ENCODE results near the gene EDA.

Gene EDA

GRCh38 chrX:69615779-69616456, at the start of gene EDA:
Gene EDA (plus strand): TSS chrX:69616113.
- DNase-seq (ENCODE audit: low read depth): peak; percentile 11

DNA sequence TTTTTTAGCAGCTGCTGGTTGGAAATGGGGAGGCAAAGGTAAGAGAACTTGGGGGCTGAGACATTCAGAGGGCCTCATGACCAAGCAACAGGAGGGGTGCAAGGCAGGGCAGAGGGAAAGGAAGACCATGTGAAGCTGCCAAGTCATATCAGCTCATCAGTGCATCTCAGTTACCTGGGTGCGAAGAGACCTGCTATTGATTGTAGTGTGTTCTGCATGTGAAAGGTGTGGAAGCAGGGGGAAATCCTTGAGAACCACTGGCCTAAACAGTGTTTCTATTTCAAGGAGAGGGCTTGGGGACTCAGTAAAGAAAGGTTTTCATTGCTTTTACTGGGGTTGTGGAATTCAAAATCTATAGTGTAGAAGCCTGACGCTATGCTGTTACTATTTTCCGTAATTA, 47.1 kb upstream of the EDA start:
- no peak for DNase-seq (ENCODE audit: low read depth)

DNA sequence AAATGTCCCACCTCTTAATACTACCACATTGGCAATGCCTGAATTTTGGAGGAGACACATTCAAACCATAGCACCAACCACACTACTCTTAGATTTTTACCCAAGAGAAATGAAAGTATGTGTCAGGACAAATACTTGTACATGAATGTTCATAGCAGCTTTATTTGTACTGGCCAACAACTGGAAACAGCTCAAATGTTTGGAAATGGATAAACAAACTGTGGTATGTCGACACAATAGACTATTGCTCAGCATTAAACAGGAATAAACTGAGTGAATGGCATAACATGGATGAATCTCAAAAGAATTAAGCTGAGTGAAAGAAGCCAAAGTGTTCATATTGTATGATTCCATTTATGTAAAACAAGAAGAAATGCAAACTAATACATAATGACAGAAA, 18.5 kb upstream of the EDA start:
- no peak for DNase-seq (ENCODE audit: low read depth)

- no peak for DNase-seq (ENCODE audit: low read depth)
Observed at GRCh38 chrX:69600182-69600581, 15.7 kb upstream of the EDA start.

DNA sequence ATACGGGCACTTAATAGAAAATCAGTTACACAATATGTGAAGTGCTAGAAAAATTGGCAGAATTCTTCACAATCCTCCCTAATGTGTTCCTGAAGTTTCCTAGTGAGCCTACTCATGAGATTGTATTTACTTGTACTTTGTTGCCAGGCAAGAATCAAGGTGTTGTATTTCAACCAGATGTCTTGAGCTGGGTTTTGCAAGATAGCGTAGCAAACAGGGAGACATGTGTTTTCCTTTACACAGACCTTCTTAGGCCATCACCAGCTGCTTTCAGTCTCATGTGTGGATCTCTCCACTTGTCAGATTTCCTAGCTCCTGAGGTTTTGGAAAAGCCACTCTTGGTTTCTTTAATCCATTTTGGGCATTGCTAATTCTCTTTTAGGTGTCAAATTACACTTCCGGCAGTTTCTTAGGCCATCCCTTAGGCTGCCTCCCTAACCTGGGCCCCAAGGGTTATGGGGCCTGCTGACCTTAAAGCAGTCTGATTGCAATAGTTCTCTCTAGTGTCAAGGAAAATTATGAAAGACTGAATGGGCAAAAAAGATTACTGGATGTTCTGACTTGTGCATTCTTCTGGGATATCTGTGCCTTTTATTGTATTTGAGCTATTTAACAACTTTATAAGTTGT, 12.2 kb upstream of the EDA start:
- DNase-seq (ENCODE audit: low read depth): no peak

GRCh38 chrX:69605521-69605920, 10.4 kb upstream of the EDA start:
- no peak for DNase-seq (ENCODE audit: low read depth)

GRCh38 chrX:69607616-69608015, 8.3 kb upstream of the EDA start:
- no peak for DNase-seq (ENCODE audit: low read depth)

DNA sequence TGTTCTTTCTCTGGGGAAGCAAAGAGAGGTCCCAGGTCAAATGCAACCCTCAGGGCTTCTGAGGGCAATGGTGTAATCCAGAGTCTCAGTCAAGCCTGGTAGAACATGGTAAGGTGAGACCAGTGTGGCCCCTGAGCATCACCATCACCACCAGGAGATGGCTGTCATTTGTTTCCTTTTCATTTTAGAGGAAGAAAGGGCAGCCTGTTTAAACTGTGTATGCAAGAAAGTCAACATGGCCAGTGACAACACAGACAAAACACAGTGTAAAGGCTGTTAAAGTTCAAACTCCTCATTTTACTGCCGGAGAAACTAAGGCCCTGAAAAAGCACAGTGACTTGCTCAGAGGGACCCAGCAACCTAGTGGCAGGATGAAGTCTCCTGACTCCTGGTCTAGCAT, 2.0 kb upstream of the EDA start:
- no peak for DNase-seq (ENCODE audit: low read depth)

GRCh38 chrX:69614886-69615285, 1.0 kb upstream of the EDA start:
- no peak for DNase-seq (ENCODE audit: low read depth)

- DNase-seq (ENCODE audit: low read depth): no peak
Observed at GRCh38 chrX:69615342-69615741, 571 bp upstream of the EDA start.

- DNase-seq (ENCODE audit: low read depth): no peak
Observed at GRCh38 chrX:69616457-69617203, 717 bp downstream of the EDA start.

DNA sequence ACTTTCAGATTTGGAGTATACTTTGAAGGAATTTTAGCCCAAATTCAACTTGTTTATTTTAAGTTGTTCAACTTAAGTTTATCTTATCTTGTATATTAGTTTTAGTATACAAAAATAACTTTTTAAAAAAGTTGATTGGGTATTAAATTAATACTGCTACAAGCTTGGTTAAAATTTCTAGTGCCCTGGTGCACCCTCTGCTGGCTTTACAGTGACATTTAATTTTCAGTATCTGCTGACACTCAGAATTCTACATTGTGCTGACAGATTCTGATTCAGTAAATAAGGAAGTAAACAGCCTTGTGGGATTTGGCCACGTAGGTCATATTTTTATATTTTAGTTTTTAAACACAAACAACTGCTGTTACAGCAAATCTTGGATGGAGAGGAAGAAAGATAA, 2.9 kb downstream of the EDA start:
- DNase-seq (ENCODE audit: low read depth): no peak

GRCh38 chrX:69626129-69626528, 10.2 kb downstream of the EDA start:
- no peak for DNase-seq (ENCODE audit: low read depth)

- DNase-seq (ENCODE audit: low read depth): no peak
Observed at GRCh38 chrX:69627744-69628143, 11.8 kb downstream of the EDA start.

DNA sequence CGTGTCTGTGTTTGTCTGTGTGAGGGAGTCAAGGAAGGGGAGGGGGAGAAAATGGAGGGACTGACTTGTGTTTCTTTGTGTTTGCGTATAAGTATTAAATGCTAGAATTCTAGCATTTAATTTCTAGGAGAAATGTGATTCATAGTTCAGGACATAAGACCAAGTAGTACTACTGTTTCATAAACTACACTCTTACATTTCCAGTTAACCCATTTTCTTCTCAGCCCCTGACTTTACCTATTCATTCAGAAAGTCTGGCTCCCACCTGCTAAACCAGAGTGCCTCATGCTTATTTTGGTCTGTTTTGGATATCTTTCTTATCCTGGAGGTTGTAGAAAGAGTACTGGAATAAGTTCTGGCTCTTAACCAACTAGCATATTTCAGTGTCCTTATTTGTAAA, 14.2 kb downstream of the EDA start:
- no peak for DNase-seq (ENCODE audit: low read depth)

DNA sequence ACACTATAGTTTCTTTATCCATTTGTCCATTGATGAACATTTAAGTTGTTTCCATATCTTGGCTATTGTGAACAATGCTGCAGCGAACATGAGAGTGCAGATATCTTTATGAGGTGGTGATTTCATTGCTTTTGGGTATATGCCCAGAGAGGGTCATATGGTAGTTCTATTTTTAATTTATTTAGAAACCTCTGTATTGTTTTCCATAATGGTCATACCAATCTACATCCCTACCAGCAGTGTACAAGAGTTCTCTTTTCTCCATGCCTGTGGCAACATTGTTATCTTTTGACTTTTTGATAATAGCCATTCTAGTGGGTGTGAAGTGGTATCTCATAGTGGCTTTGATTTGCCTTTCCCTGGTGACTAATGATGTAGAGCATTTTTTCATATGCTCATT, 48.8 kb downstream of the EDA start:
- no peak for DNase-seq (ENCODE audit: low read depth)

- DNase-seq (ENCODE audit: low read depth): no peak
Observed at GRCh38 chrX:69670001-69670555, 54.2 kb downstream of the EDA start.

DNA sequence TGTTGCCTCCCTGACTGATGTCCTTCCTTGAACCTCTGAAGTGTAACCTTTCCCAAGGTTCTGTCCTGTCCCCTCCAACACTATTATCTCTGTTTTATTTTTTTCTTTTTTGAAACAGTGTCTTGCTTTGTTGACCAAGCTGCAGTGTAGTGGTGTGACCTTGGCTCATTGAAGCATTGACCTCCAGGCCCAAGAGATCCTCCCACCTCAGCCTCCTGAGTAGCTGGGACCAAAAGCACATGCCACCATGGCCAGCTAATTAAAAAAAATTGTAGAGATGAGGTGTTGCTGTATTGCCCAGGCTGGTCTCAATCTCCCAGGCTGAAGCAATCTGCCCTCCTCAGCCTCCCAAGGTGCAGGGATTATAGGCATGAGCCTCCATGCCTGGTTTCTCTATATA, 59.0 kb downstream of the EDA start:
- DNase-seq (ENCODE audit: low read depth): no peak

DNA sequence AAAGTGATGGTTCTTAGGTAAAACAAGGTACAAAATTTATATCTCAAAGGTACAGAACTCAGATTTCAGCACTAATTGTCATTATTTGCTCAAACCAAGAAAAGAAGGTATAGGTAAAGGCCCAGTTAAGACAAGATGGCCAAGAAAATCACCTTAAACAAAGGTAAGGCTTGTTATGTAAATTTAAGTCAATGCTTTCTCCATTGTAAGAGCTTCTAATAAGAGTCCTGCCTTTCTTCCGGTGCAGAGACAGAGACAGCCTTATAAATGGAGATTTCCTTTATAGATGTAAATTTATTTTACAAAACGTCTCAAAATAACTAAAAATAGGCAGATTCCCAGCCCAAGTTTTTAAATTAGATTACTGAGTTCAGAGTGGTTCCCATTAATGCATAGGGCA, 89.9 kb downstream of the EDA start:
- DNase-seq (ENCODE audit: low read depth): no peak

GRCh38 chrX:69718102-69718501, 102.2 kb downstream of the EDA start:
- no peak for DNase-seq (ENCODE audit: low read depth)

DNA sequence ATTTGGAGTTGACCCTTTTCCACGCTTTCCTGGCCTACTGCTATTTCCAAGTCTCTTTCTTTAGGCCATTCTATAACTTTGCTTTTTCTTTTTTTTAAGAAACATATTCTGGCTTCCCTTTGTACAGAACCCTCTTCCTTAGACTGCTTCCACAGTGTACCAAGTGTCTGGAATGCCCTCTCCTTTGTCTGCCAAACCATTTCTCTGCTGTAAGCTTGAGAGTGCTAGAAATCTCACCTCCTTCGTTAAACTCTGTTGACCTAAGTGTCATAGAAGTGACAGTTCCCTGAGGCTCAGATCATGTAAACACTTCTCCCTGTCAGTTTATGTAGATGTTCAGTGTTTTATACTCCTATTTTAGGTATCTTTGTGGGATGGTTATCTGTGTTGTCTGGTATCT, 108.4 kb downstream of the EDA start:
- no peak for DNase-seq (ENCODE audit: low read depth)

DNA sequence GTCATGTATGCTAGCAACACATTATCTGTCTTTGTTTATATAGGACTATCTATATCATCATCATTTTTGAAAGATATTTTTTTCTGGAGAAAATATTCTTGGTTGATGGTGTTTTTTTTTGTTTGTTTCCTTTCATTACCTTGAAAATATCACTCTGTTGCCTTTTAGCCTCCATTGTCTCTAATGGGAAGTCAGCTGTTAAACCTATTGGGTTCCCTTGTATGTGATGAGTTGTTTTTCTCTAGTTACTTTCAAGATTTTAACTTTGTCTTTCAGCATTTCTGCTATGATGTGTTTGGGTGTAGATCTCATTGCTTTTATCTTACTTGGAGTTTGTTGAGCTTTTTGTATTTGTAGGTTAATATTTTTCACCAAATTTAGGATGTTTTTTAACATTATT, 124.4 kb downstream of the EDA start:
- DNase-seq (ENCODE audit: low read depth): no peak

GRCh38 chrX:69741721-69742120, 125.8 kb downstream of the EDA start:
- no peak for DNase-seq (ENCODE audit: low read depth)

Measured in activated gamma-delta T cell treated with anti-CD3 and anti-CD28 coated beads, Interleukin-2, amount 50 U/mL, for 16 hours (primary cell).